A549 (cell line): ENCODE data around the gene SLC37A1. TPM values are rescaled to one million over a fixed set of nuclear protein-coding genes. Genes with fewer than 3 reads are reported as not detected.

Experiments used
- ATAC-seq, 2 experiments: fragments of 200-7000 bp in 1 of 2; fragments of >200 bp in 1 of 2; cut with Nextera tagmentation in 1 of 2; cut with Tn5 transposase in 1 of 2; 3 replicates each; pipeline versions ENCODE4 v1.8.0 to v1.9.1; 2018 to 2020; ENCODE audit warnings: mild to moderate bottlenecking in 1 of 2, moderate library complexity in 1 of 2
- CTCF ChIA-PET: fragments of 300-600 bp; sonication (Branson Sonifier 250); formaldehyde crosslinking; extraction: SDS; loops from one replicate; lab custom pipeline; 2021; ENCODE audit warnings: antibody characterized with exemption, inconsistent platforms; lab: Yijun Ruan, JAX
- POLR2A ChIA-PET: fragments of 350-600 bp; formaldehyde crosslinking; extraction: SDS; loops from one replicate; lab custom pipeline; 2021; ENCODE audit warnings: antibody characterized with exemption, inconsistent platforms; lab: Yijun Ruan, JAX
- DNase-seq, 2 experiments: peaks; one replicate each; pipeline versions ENCODE4 v3.0.0 to v3.0.0-alpha.2; 2011 to 2016; ENCODE audit warnings: low read depth in 1 of 2, low spot score in 1 of 2
- FAIRE-seq: peaks from 2 replicates; lab custom pipeline; 2011; peaks lifted over from hg19 to GRCh38; lab: Jason Lieb, UNC
- H3K27ac ChIP-seq, 2 experiments: fragments of >200 bp; sonication (Bioruptor Twin); formaldehyde crosslinking; 3 replicates each; pipeline ENCODE4 v1.5.1; 2016 to 2017
- H3K4me1 ChIP-seq: fragments of >200 bp; sonication (Bioruptor Twin); formaldehyde crosslinking; 3 replicates; pipeline ENCODE4 v1.6.1; 2016
- H3K4me2 ChIP-seq: fragments of >200 bp; sonication (Bioruptor Twin); formaldehyde crosslinking; 3 replicates; pipeline ENCODE4 v1.6.1; 2016
- H3K4me3 ChIP-seq: fragments of >200 bp; sonication (Bioruptor Twin); formaldehyde crosslinking; 3 replicates; pipeline ENCODE4 v1.5.1; 2016
- H3K9me3 ChIP-seq: fragments of >200 bp; sonication (Bioruptor Twin); formaldehyde crosslinking; 3 replicates; pipeline ENCODE4 v1.6.1; 2016
- CBX2 ChIP-seq: fragments of 200-600 bp; sonication (generic); IDR thresholded peaks from 2 replicates; pipeline ENCODE4 v1.6.1; 2016; ENCODE audit warnings: low read depth, mild to moderate bottlenecking, borderline replicate concordance
- CHD4 ChIP-seq: fragments of 200-600 bp; sonication (generic); IDR thresholded peaks from 2 replicates; pipeline ENCODE4 v1.6.1; 2016; ENCODE audit warnings: antibody characterized with exemption, mild to moderate bottlenecking, borderline replicate concordance
- EHF ChIP-seq: fragments of 250-450 bp; sonication (Bioruptor Pico); IDR thresholded peaks from 2 replicates; pipeline ENCODE4 v1.5.0; 2020; ENCODE audit warnings: mild to moderate bottlenecking
- EHMT2 ChIP-seq: fragments of 200-600 bp; sonication (generic); IDR thresholded peaks from 2 replicates; pipeline ENCODE4 v1.6.1; 2016; ENCODE audit warnings: antibody characterized with exemption, low read depth, mild to moderate bottlenecking, moderate library complexity
- EP300 ChIP-seq, 2 experiments: fragments of >200 bp; sonication (Bioruptor Twin); formaldehyde crosslinking; IDR thresholded peaks; 2 replicates in 1 of 2; 3 replicates in 1 of 2; pipeline ENCODE4 v1.6.1; 2016 to 2017
- FOSB ChIP-seq: fragments of 250-450 bp; sonication (Bioruptor Pico); IDR thresholded peaks from 2 replicates; pipeline ENCODE4 v1.5.0; 2020; ENCODE audit warnings: mild to moderate bottlenecking, moderate library complexity
- HDAC2 ChIP-seq: fragments of 200-600 bp; sonication (generic); IDR thresholded peaks from 2 replicates; pipeline ENCODE4 v1.6.1; 2016
- HEYL ChIP-seq: fragments of 250-450 bp; sonication (Bioruptor Pico); IDR thresholded peaks from 2 replicates; pipeline ENCODE4 v1.8.0; 2021; ENCODE audit warnings: mild to moderate bottlenecking, moderate library complexity
- JUN ChIP-seq, 2 experiments: fragments of >200 bp; sonication (Bioruptor Twin); formaldehyde crosslinking; IDR thresholded peaks; 2 replicates in 1 of 2; 3 replicates in 1 of 2; pipeline ENCODE4 v1.6.1; 2016 to 2017
- JUNB ChIP-seq: fragments of >200 bp; sonication (Bioruptor Twin); formaldehyde crosslinking; IDR thresholded peaks from 2 replicates; pipeline ENCODE4 v1.6.1; 2016
- KDM1A ChIP-seq: fragments of 200-600 bp; sonication (generic); IDR thresholded peaks from 2 replicates; pipeline ENCODE4 v1.6.1; 2016; ENCODE audit warnings: low read depth, mild to moderate bottlenecking
- KDM5A ChIP-seq: fragments of 200-600 bp; sonication (generic); IDR thresholded peaks from 2 replicates; pipeline ENCODE4 v1.6.1; 2016; ENCODE audit warnings: antibody characterized with exemption, mild to moderate bottlenecking
- PHF8 ChIP-seq: fragments of 200-600 bp; sonication (generic); IDR thresholded peaks from 2 replicates; pipeline ENCODE4 v1.6.1; 2016; ENCODE audit warnings: low read depth, mild to moderate bottlenecking, antibody characterized with exemption, moderate library complexity, borderline replicate concordance
- POLR2AphosphoS2 ChIP-seq: conservative IDR thresholded peaks from 2 replicates; pipeline ENCODE4 v1.6.1; 2012; ENCODE audit warnings: low read length, improper control_type of control experiment, inconsistent platforms
- SMC3 ChIP-seq: fragments of >200 bp; sonication (Bioruptor Twin); formaldehyde crosslinking; IDR thresholded peaks from 3 replicates; pipeline ENCODE4 v1.6.1; 2018; ENCODE audit warnings: inconsistent platforms
- SREBF2 ChIP-seq: fragments of 450-650 bp; IDR thresholded peaks from 2 replicates; pipeline ENCODE4 v1.6.1; 2014; ENCODE audit warnings: mild to moderate bottlenecking, moderate library complexity
- TP53 ChIP-seq: fragments of 250-450 bp; sonication (Bioruptor Pico); IDR thresholded peaks from 2 replicates; pipeline ENCODE4 v1.5.0; 2021; ENCODE audit warnings: mild to moderate bottlenecking, moderate library complexity
- ZC3H11A ChIP-seq: fragments of 450-650 bp; IDR thresholded peaks from 2 replicates; pipeline ENCODE4 v1.6.1; 2014; ENCODE audit warnings: antibody characterized with exemption, mild to moderate bottlenecking
- ZFP36 ChIP-seq: fragments of 450-650 bp; IDR thresholded peaks from 2 replicates; pipeline ENCODE4 v1.6.1; 2014; ENCODE audit warnings: borderline replicate concordance; ENCODE audit not compliant: partially characterized antibody
- ZNF302 ChIP-seq: fragments of 250-450 bp; sonication (Bioruptor Pico); IDR thresholded peaks from 2 replicates; pipeline ENCODE4 v1.9.0; 2021; ENCODE audit warnings: inconsistent platforms, mild to moderate bottlenecking, moderate library complexity
- ZSCAN20 ChIP-seq: fragments of 250-450 bp; sonication (Bioruptor Pico); IDR thresholded peaks from 2 replicates; pipeline ENCODE4 v1.8.0; 2022; ENCODE audit warnings: mild to moderate bottlenecking, moderate library complexity
- WGBS: methylation state at CpG from one replicate; pipeline ENCODE4 v1.1.6; 2017; ENCODE audit errors: missing lambda C conversion rate; 5-methylcytosine and 5-hydroxymethylcytosine counted together
- polyA plus RNA-seq, 4 experiments: library from polyadenylated mRNA; depleted of rRNA in 3 of 4; stranded (reverse); fragments of >200 nt; fragmentation: RNase III in 1 of 4; extraction: RNeasy Plus Mini Kit Qiagen cat#74134 plus additional on column Dnase treatment in 1 of 4; gene quantifications; 2 replicates in 3 of 4; 3 replicates in 1 of 4; pipeline ENCODE4 v1.2.3, GENCODE V29; 2011 to 2017
- TF ChIP-seq, protein P1 (sequence below): fragments of >200 bp; sonication (Bioruptor Twin); formaldehyde crosslinking; IDR thresholded peaks from 3 replicates; pipeline ENCODE4 v1.5.1; 2016
- TF ChIP-seq, protein P2 (sequence below): fragments of 250-450 bp; sonication (Bioruptor Pico); IDR thresholded peaks from 2 replicates; pipeline ENCODE4 v1.5.0; 2021; ENCODE audit warnings: mild to moderate bottlenecking, moderate library complexity, borderline replicate concordance
- TF ChIP-seq, protein P3 (sequence below): fragments of >200 bp; sonication (Bioruptor Twin); formaldehyde crosslinking; IDR thresholded peaks from 3 replicates; pipeline ENCODE4 v1.6.1; 2016

SLC37A1 gene
- polyA plus RNA-seq, 2 of the 4 experiments (the other 2 are of a cell fraction): 1.9 to 2.1 TPM

DNA sequence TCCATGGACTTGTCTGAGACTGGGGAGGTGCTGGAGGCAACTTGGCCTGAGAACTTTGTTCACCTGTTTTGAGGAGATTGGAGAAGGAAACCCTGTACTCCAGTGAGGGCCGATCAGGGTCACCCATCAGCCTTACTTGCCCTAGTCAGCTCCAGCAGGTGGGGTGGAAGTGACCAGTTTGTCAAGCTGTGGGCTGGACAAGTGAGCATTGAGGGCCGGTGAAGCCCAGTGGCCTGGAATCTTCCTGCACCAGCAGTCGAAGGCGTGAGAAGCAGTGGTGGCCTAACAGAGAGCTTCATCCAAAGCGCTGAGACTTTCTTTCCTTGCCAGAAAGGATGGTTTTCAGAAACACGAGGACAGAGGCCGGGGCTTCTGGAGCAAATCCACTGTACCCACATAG is 9.6 kb downstream of the SLC37A1 start (continued):
- TF ChIP-seq SMC3 (no peak), KDM5A (no peak), SREBF2 (no peak)

DNA sequence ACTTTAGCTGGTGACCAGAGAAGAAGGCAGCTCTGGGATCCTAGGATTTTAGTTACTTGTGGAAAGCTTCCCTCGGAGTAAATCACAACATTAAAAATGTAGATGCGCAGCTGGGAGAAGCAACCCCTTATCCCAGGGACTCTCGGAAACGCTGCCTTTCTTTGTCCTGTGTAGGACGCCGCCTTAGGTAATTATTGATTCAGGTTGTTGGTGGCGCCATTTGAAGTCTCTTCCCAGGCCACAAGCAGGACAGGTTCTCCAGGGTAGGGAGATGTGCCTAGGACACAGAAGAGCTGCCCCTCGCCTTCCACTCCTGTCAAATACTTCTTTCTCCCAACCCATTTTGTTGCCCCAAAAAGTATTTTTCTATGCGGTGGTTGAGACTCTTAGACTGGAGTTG is 10.3 kb downstream of the SLC37A1 start:
- FAIRE-seq (no peak), DNase-seq (no peak), ATAC-seq (no peak)
- WGBS: 97% methylated on average over 9 of the region's 9 CpGs
- Histone ChIP-seq H3K4me3 (no peak overlapping the region), H3K4me1 (peaks cover under 1% of the 10 kb centered on the region; the same call in 2 of the 3 replicates), H3K27ac (no peak overlapping the region), H3K4me2 (no peak overlapping the region), H3K9me3 (no peaks in the 10 kb centered on the region)
- CTCF ChIA-PET: no interaction called here
- TF ChIP-seq FOSB (CRISPR knock-in tag) (no peak), EHMT2 (no peak)
- TF ChIP-seq, all 56 proteins: peak for 0
- POLR2A ChIA-PET: no interaction called here

DNA sequence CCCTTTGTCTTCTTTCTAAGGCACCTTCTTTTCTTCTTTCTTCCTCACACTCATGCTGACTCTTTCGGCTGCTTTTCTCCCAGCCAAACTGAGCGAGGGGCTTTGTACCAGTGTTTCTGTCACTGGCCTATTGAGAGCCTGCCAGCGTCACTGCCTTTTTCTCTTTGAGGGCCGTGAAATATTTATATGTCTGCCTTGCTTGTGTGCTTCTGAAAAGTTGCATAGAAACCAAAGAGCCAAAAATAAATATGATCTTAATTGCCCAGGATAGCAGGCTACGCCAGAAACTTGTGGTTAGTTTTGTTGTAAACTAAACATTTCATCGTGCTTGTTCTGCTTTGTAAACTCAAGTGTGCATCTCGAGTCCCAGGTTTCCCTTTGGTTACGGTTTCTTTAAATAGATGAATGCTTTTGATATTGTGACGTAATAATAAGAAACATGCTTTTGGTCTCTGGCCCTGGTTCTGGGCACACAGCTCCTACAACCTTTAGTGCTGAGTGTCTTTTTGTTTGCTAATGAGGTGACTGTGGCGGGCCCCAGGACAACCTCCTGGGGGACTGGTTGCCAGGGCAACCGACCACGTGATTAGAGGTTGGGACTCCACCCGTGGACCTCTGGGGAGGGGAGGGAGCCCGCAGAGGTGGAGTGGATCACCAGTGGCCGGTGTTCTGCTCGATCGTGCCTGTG is 10.8 kb downstream of the SLC37A1 start:
- 83% methylated on average over 17 of the region's 17 CpGs for WGBS
- CTCF ChIA-PET: no interaction called here
- no peak for DNase-seq
- Histone ChIP-seq H3K4me1 (no peaks in the 10 kb centered on the region), H3K4me3 (no peak overlapping the region), H3K27ac (no peak overlapping the region), H3K4me2 (no peak overlapping the region), H3K9me3 (no peaks in the 10 kb centered on the region)
- no peak for FAIRE-seq
- POLR2A ChIA-PET: no interaction called here
- TF ChIP-seq KDM1A: no peak
- TF ChIP-seq, protein P1, sequence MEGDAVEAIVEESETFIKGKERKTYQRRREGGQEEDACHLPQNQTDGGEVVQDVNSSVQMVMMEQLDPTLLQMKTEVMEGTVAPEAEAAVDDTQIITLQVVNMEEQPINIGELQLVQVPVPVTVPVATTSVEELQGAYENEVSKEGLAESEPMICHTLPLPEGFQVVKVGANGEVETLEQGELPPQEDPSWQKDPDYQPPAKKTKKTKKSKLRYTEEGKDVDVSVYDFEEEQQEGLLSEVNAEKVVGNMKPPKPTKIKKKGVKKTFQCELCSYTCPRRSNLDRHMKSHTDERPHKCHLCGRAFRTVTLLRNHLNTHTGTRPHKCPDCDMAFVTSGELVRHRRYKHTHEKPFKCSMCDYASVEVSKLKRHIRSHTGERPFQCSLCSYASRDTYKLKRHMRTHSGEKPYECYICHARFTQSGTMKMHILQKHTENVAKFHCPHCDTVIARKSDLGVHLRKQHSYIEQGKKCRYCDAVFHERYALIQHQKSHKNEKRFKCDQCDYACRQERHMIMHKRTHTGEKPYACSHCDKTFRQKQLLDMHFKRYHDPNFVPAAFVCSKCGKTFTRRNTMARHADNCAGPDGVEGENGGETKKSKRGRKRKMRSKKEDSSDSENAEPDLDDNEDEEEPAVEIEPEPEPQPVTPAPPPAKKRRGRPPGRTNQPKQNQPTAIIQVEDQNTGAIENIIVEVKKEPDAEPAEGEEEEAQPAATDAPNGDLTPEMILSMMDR: no peak
- ATAC-seq: no peak

DNA sequence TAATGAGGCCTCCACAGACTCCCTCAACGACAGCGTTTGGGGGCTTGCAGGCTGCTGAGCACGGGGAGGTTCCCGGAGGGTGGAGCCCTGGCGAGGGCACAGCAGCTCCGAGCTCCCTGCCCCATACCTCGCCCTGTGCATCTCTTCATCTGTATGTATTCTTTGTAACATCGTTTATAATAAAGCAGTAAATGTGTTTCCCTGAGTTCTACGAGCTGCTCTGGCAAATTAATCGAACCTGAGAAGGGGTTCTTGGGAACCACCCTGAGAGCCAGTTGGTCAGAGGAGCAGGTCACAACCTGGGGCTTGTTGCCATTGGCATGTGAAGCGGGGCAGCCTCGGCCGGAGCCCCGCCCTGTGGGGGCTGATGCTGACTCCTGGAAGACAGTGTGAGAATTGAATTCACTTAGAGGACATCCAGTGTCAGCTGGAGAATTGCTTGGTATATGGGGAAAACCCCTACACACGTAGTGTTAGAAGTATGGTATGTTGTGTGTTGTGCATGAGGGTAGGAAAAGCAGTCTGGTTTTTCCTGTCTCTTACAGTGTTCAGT is 11.5 kb downstream of the SLC37A1 start:
- POLR2A ChIA-PET: no interaction called here
- no peak for ATAC-seq
- no peak for FAIRE-seq
- no peaks in the 10 kb centered on the region for H3K9me3 ChIP-seq
- TF ChIP-seq CHD4 (no peak), ZSCAN20 (CRISPR knock-in tag) (no peak), ZFP36 (no peak), ZNF302 (CRISPR knock-in tag) (no peak), HDAC2 (no peak), ZC3H11A (no peak), PHF8 (no peak), HEYL (CRISPR knock-in tag) (no peak), CBX2 (no peak), EHF (CRISPR knock-in tag) (no peak), JUN (IDR thresholded peaks at IDR 0.05) (no peak), EHMT2 (no peak), TP53 (CRISPR knock-in tag) (no peak), EP300 (IDR thresholded peaks at IDR 0.05) (no peak), JUNB (no peak), POLR2AphosphoS2 (no peak)
- TF ChIP-seq, protein P2, sequence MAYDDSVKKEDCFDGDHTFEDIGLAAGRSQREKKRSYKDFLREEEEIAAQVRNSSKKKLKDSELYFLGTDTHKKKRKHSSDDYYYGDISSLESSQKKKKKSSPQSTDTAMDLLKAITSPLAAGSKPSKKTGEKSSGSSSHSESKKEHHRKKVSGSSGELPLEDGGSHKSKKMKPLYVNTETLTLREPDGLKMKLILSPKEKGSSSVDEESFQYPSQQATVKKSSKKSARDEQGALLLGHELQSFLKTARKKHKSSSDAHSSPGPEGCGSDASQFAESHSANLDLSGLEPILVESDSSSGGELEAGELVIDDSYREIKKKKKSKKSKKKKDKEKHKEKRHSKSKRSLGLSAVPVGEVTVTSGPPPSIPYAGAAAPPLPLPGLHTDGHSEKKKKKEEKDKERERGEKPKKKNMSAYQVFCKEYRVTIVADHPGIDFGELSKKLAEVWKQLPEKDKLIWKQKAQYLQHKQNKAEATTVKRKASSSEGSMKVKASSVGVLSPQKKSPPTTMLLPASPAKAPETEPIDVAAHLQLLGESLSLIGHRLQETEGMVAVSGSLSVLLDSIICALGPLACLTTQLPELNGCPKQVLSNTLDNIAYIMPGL: no peak
- TF ChIP-seq, protein P3, sequence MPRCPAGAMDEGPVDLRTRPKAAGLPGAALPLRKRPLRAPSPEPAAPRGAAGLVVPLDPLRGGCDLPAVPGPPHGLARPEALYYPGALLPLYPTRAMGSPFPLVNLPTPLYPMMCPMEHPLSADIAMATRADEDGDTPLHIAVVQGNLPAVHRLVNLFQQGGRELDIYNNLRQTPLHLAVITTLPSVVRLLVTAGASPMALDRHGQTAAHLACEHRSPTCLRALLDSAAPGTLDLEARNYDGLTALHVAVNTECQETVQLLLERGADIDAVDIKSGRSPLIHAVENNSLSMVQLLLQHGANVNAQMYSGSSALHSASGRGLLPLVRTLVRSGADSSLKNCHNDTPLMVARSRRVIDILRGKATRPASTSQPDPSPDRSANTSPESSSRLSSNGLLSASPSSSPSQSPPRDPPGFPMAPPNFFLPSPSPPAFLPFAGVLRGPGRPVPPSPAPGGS: no peak
- TF ChIP-seq, all 56 proteins: peak for 0
- no peak overlapping the region for H3K4me2 ChIP-seq
- no peak for DNase-seq
- 78% methylated on average over 11 of the region's 15 CpGs for WGBS
- H3K27ac ChIP-seq: no peak overlapping the region
- CTCF ChIA-PET: no interaction called here
- H3K4me3 ChIP-seq: no peak overlapping the region
- H3K4me1 ChIP-seq: no peaks in the 10 kb centered on the region
